H9 (cell line): ENCODE measurements around the gene GPR143. TPM values are rescaled to one million over a fixed set of nuclear protein-coding genes. Genes with fewer than 3 reads are reported as not detected.

ENCODE experiments used
- DNase-seq: peaks from one replicate; pipeline ENCODE4 v3.0.0-alpha.2; 2017
- H2AFZ ChIP-seq: one replicate; pipeline ENCODE4 v1.6.1; 2013; ENCODE audit warnings: mild to moderate bottlenecking, low read length, control low read depth, moderate library complexity
- H2AK5ac ChIP-seq: 2 replicates; pipeline ENCODE4 v1.6.1; 2013; ENCODE audit warnings: low read length, control low read depth, mixed read lengths; ENCODE audit not compliant: insufficient read length
- H2BK120ac ChIP-seq: one replicate; pipeline ENCODE4 v1.6.1; 2013; ENCODE audit warnings: low read depth, mild to moderate bottlenecking, low read length, control low read depth, inconsistent platforms; ENCODE audit not compliant: poor library complexity, severe bottlenecking
- H2BK12ac ChIP-seq: 2 replicates; pipeline ENCODE4 v1.6.1; 2013; ENCODE audit warnings: low read length, control low read depth, mixed read lengths, low read depth; ENCODE audit not compliant: insufficient read length
- H2BK15ac ChIP-seq: 2 replicates; pipeline ENCODE4 v1.6.1; 2013; ENCODE audit warnings: low read depth, low read length, control low read depth
- H2BK20ac ChIP-seq: one replicate; pipeline ENCODE4 v1.6.1; 2013; ENCODE audit warnings: low read depth, mild to moderate bottlenecking, low read length, control low read depth, inconsistent platforms; ENCODE audit not compliant: poor library complexity, severe bottlenecking
- H2BK5ac ChIP-seq: 2 replicates; pipeline ENCODE4 v1.6.1; 2013; ENCODE audit warnings: low read length, control low read depth, mixed read lengths; ENCODE audit not compliant: insufficient read length
- H3K14ac ChIP-seq: 2 replicates; pipeline ENCODE4 v1.6.1; 2013; ENCODE audit warnings: low read length, control low read depth; ENCODE audit not compliant: insufficient read depth
- H3K18ac ChIP-seq: 2 replicates; pipeline ENCODE4 v1.6.1; 2013; ENCODE audit warnings: low read depth, mild to moderate bottlenecking, mixed read lengths, low read length, control low read depth; ENCODE audit not compliant: insufficient read length
- H3K23ac ChIP-seq: 2 replicates; pipeline ENCODE4 v1.6.1; 2013; ENCODE audit warnings: low read length, control low read depth, mixed read lengths, low read depth; ENCODE audit not compliant: insufficient read length
- H3K23me2 ChIP-seq: 2 replicates; pipeline ENCODE4 v1.6.1; 2013; ENCODE audit warnings: low read depth, mild to moderate bottlenecking, mixed read lengths, low read length, control low read depth; ENCODE audit not compliant: insufficient read length, poor library complexity, severe bottlenecking
- H3K27ac ChIP-seq: 2 replicates; pipeline ENCODE4 v1.5.1; 2013; ENCODE audit warnings: low read length, control low read depth, mixed read lengths, low read depth; ENCODE audit not compliant: insufficient read length
- H3K27me3 ChIP-seq: 2 replicates; pipeline ENCODE4 v1.6.1; 2013; ENCODE audit warnings: low read length, control low read depth, inconsistent platforms; ENCODE audit not compliant: insufficient read depth
- H3K4ac ChIP-seq: 2 replicates; pipeline ENCODE4 v1.6.1; 2013; ENCODE audit warnings: low read depth, mild to moderate bottlenecking, control low read depth, inconsistent platforms, low read length, moderate library complexity
- H3K4me1 ChIP-seq: 2 replicates; pipeline ENCODE4 v1.6.1; 2013; ENCODE audit warnings: low read length, control low read depth, inconsistent platforms; ENCODE audit not compliant: insufficient read depth
- H3K4me2 ChIP-seq: 2 replicates; pipeline ENCODE4 v1.6.1; 2013; ENCODE audit warnings: low read length, control low read depth, mixed read lengths; ENCODE audit not compliant: insufficient read length, insufficient read depth
- H3K56ac ChIP-seq: 2 replicates; pipeline ENCODE4 v1.6.1; 2013; ENCODE audit warnings: low read depth, mild to moderate bottlenecking, mixed read lengths, low read length, control low read depth; ENCODE audit not compliant: insufficient read length
- H3K79me1 ChIP-seq: 2 replicates; pipeline ENCODE4 v1.6.1; 2013; ENCODE audit warnings: low read depth, mild to moderate bottlenecking, moderate library complexity, low read length, control low read depth, inconsistent platforms; ENCODE audit not compliant: insufficient read depth, poor library complexity, severe bottlenecking
- H3K79me2 ChIP-seq: 2 replicates; pipeline ENCODE4 v1.6.1; 2013; ENCODE audit warnings: low read length, control low read depth, inconsistent platforms; ENCODE audit not compliant: insufficient read depth
- H3K9ac ChIP-seq: 2 replicates; pipeline ENCODE4 v1.6.1; 2013; ENCODE audit warnings: low read length, control low read depth, mixed read lengths; ENCODE audit not compliant: insufficient read length; ENCODE audit errors: extremely low read depth
- H3K9me3 ChIP-seq: one replicate; pipeline ENCODE4 v1.6.1; 2013; ENCODE audit warnings: low read depth, low read length, inconsistent platforms; ENCODE audit not compliant: control insufficient read depth
- H3T11ph ChIP-seq: one replicate; pipeline ENCODE4 v1.6.1; 2013; ENCODE audit warnings: mild to moderate bottlenecking, low read length, control low read depth, inconsistent platforms
- H4K20me1 ChIP-seq: one replicate; pipeline ENCODE4 v1.6.1; 2013; ENCODE audit not compliant: control insufficient read depth, insufficient read length, insufficient read depth
- H4K5ac ChIP-seq: 2 replicates; pipeline ENCODE4 v1.6.1; 2013; ENCODE audit warnings: low read depth, mild to moderate bottlenecking, mixed read lengths, low read length, control low read depth; ENCODE audit not compliant: insufficient read length
- H4K8ac ChIP-seq: replicated peaks from 2 replicates; pipeline ENCODE4 v1.6.1; 2013; ENCODE audit warnings: low read length, control low read depth, mixed read lengths, low read depth; ENCODE audit not compliant: insufficient read length
- H4K91ac ChIP-seq: 2 replicates; pipeline ENCODE4 v1.6.1; 2013; ENCODE audit warnings: low read depth, mild to moderate bottlenecking, moderate library complexity, mixed read lengths, low read length, control low read depth; ENCODE audit not compliant: insufficient read length
- H3K27ac Mint-ChIP-seq, 3 experiments: 2 replicates in 2 of 3; 3 replicates in 1 of 3; pipeline ENCODE4 v1.8.0; 2020 to 2021; ENCODE audit warnings: mixed read lengths in 3 of 3, mild to moderate bottlenecking in 1 of 3, moderate library complexity in 1 of 3
- H3K27me3 Mint-ChIP-seq: 2 replicates; pipeline ENCODE4 v1.8.0; 2021; ENCODE audit warnings: low read depth, mild to moderate bottlenecking, moderate library complexity, mixed read lengths
- H3K36me3 Mint-ChIP-seq, 3 experiments: 2 replicates in 2 of 3; 3 replicates in 1 of 3; pipeline ENCODE4 v1.8.0; 2020 to 2021; ENCODE audit warnings: low read depth in 3 of 3, mixed read lengths in 3 of 3; ENCODE audit not compliant: insufficient read depth in 1 of 3
- H3K4me1 Mint-ChIP-seq, 2 experiments: 2 replicates each; pipeline ENCODE4 v1.8.0; 2020; ENCODE audit warnings: mixed read lengths in 2 of 2
- H3K4me3 Mint-ChIP-seq, 2 experiments: 2 replicates in 1 of 2; 3 replicates in 1 of 2; pipeline ENCODE4 v1.8.0; 2020 to 2021; ENCODE audit warnings: mild to moderate bottlenecking in 2 of 2, mixed read lengths in 2 of 2, moderate library complexity in 1 of 2
- H3K9me3 Mint-ChIP-seq, 2 experiments: 2 replicates in 1 of 2; 3 replicates in 1 of 2; pipeline ENCODE4 v1.8.0; 2020; ENCODE audit warnings: mild to moderate bottlenecking in 2 of 2, mixed read lengths in 2 of 2, moderate library complexity in 1 of 2
- WGBS: extraction: QIAGEN DNeasy Blood & Tissue Kit; methylation state at CpG from one replicate; pipeline ENCODE4 v1.1.7; 2013; ENCODE audit warnings: missing lambda C conversion rate, low lambda C conversion rate, mixed read lengths; ENCODE audit not compliant: insufficient read length; ENCODE audit errors: extremely low coverage; 5-methylcytosine and 5-hydroxymethylcytosine counted together
- total RNA-seq: library from RNA; stranded (reverse); gene quantifications from 2 replicates; pipeline ENCODE4 v1.2.1, GENCODE V29; 2021
- TF ChIP-seq, protein P1 (sequence below): fragments of 200-600 bp; sonication (generic); conservative IDR thresholded peaks from 3 replicates; pipeline ENCODE4 v1.8.0; 2021; ENCODE audit warnings: antibody characterized with exemption, mild to moderate bottlenecking

Gene GPR143
- total RNA-seq, 1 experiment from 2014 or later = 7.1 TPM

DNA sequence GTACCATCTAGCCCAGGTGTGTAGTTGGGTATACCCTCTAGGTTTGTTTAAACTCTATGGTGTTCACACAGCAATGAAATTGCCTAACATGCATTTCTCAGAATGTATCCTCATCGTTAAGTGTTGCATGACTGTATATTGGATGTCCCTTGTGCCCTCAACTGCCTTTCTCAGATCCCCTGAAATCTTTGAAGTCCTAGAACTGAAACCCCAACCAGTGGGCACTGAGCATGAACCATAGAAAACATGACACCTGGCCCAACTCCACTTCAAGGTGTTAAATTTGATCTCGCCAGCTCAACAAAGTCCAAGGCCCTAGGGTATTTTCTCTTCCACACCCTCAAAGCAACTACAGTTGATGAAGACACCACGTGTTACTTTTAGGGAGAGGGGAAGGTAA, 35.6 kb downstream of the GPR143 start:
- Histone ChIP-seq H2BK20ac (no peak overlapping the region), H3K79me1 (no peaks in the 10 kb centered on the region), H2BK120ac (no peak overlapping the region), H4K91ac (no peak overlapping the region), H3K27me3 (no peaks in the 10 kb centered on the region), H3K23ac (no peak overlapping the region), H2BK12ac (no peak overlapping the region), H3K23me2 (no peaks in the 10 kb centered on the region), H3K4me2 (no peak overlapping the region), H2BK5ac (no peak overlapping the region), H3K56ac (no peak overlapping the region), H3K9ac (no peak overlapping the region), H3K27ac (no peak overlapping the region), H4K5ac (no peak overlapping the region), H2AK5ac (no peak overlapping the region), H3K14ac (no peak overlapping the region), H4K20me1 (no peaks in the 10 kb centered on the region), H3K4me1 (no peaks in the 10 kb centered on the region), H4K8ac (no peak overlapping the region), H3T11ph (no peak overlapping the region), H3K4ac (no peak overlapping the region), H2AFZ (no peak overlapping the region), H3K9me3 (peaks cover 36% of the 10 kb centered on the region), H3K79me2 (no peaks in the 10 kb centered on the region; the same call in 1 of the 2 replicates), H2BK15ac (no peak overlapping the region), H3K18ac (no peak overlapping the region)
- Mint-ChIP-seq H3K27me3 (peaks cover 10% of the 10 kb centered on the region), H3K4me1 (no peaks in the 10 kb centered on the region), H3K27ac (no peak overlapping the region), H3K9me3 (peaks cover 44 to 55% of the 10 kb centered on the region in 2 experiments), H3K36me3 (peaks cover 40 to 56% (median 54%) of the 10 kb centered on the region in 3 experiments), H3K4me3 (no peak overlapping the region)
- no CpG with 5 or more reads among the region's 3 CpGs for WGBS
- TF ChIP-seq, protein P1, sequence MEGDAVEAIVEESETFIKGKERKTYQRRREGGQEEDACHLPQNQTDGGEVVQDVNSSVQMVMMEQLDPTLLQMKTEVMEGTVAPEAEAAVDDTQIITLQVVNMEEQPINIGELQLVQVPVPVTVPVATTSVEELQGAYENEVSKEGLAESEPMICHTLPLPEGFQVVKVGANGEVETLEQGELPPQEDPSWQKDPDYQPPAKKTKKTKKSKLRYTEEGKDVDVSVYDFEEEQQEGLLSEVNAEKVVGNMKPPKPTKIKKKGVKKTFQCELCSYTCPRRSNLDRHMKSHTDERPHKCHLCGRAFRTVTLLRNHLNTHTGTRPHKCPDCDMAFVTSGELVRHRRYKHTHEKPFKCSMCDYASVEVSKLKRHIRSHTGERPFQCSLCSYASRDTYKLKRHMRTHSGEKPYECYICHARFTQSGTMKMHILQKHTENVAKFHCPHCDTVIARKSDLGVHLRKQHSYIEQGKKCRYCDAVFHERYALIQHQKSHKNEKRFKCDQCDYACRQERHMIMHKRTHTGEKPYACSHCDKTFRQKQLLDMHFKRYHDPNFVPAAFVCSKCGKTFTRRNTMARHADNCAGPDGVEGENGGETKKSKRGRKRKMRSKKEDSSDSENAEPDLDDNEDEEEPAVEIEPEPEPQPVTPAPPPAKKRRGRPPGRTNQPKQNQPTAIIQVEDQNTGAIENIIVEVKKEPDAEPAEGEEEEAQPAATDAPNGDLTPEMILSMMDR = no peak
- DNase-seq = no peak
